A549 treated with CORT108297 at 1 μM for 4 hours (cell line): Measurements from ENCODE around the gene CCDC116. TPM values are rescaled to one million over a fixed set of nuclear protein-coding genes. Genes with fewer than 3 reads are reported as not detected.

ENCODE experiments used
- total RNA-seq: library from RNA; stranded (reverse); fragments of 200-300 nt; extraction: Qiagen RNA extraction; gene quantifications from 5 replicates; pipeline ENCODE4 v1.2.3, GENCODE V29; 2022

Gene CCDC116, protein sequence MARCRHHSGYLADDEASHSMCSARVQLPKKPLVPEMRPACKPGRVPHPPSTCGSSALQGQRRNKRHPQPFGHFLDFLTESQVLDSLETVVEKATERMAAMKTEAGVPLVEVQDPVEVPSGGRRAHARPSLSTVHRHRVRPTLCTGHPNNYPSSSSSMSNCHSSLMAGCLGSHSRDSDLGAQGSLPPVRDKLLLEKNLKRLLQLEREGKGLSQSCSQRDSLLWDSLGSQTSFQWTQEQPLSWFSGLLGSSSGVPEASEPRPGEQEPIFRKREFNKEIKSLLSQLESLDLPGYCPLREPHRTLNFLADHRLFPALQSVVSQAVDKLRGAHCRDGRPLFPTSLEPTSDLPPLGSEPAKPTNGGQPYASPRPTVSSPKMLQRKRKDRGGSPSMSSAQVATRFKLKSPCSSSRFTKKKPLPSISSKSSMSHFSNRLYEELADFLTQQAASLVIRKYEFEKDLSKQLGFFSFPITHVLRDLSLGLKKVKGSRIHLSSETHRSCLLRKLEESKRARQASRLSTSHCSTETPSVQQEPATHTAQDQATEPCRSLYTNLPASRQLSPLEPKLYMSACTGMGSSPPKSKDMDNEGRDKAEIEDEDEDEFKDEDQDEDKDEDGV
- total RNA-seq: 0.05 to 0.06 TPM (median 0.06 TPM) in 3 of 5 replicates, not detected in the others

GRCh38 chr22:21632237-21632895 is at the start of gene CCDC116:
Gene CCDC116 (plus strand): TSS chr22:21632760. CDS start chr22:21633182, 422 bp downstream.

GRCh38 chr22:21629255-21630149 is 3.1 kb upstream of the CCDC116 start, which contains the start of gene YDJC:
Gene YDJC (minus strand): TSS chr22:21630022. CDS start chr22:21630014, 8 bp downstream.

DNA sequence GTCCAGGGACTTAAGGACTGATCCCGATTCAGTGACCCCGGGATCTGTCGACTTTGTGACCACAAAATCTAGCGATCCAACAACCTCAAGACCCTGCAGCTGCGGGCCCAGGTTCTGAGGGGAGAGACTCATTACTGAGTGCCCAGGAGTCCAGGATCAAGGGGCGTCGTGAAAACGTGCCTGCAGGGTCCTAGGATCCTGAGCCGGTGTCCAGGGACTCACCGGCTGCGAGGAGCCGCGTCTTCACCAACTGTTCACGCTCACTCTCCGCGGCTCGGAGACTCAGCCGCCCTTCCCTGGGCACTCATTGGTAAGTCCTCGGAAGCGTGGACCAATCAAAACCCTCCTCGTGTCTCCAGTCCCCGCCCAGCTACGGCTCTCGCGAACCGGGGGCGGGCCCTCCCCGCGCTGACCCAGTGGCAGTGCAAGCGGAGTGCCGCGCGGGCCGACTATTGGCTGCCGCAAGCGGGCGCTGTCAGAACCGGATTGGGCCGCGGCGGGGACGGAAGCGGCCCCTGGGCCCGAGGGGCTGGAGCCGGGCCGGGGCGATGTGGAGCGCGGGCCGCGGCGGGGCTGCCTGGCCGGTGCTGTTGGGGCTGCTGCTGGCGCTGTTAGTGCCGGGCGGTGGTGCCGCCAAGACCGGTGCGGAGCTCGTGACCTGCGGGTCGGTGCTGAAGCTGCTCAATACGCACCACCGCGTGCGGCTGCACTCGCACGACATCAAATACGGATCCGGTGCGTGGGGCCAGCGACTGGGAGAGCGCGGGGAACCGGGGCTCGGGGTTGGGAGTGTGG is 9.4 kb downstream of the CCDC116 start, which contains the start of gene SDF2L1:
TSS of gene SDF2L1 (plus strand) at position 514 of the 795 bp plus-strand sequence. CDS start at position 549, 35 bp downstream.

Other genes starting within 250 kb of the CCDC116 start
- 0.29 to 0.62 TPM (median 0.51 TPM) in 5 replicates for gene RIMBP3B, start 249.0 kb upstream of the CCDC116 start, total RNA-seq
- gene HIC2, start 215.4 kb upstream of the CCDC116 start, total RNA-seq: 2.1 to 3.2 TPM (median 2.7 TPM) in 5 replicates
- gene TMEM191C, start 165.4 kb upstream of the CCDC116 start, total RNA-seq: 0.65 to 2.0 TPM (median 1.4 TPM) in 5 replicates
- 0.13 to 0.23 TPM (median 0.18 TPM) in 5 replicates for gene RIMBP3C, start 81.3 kb upstream of the CCDC116 start, total RNA-seq
- gene UBE2L3, start 65.0 kb upstream of the CCDC116 start, total RNA-seq: 61.4 to 75.2 TPM (median 63.1 TPM) in 5 replicates
- gene YDJC, start 2.7 kb upstream of the CCDC116 start, total RNA-seq: 33.7 to 60.7 TPM (median 58.8 TPM) in 5 replicates
- 36.4 to 66.6 TPM (median 58.1 TPM) in 5 replicates for gene SDF2L1, start 9.5 kb downstream of the CCDC116 start, total RNA-seq
- gene PPIL2, start 33.3 kb downstream of the CCDC116 start, total RNA-seq: 17.6 to 23.3 TPM (median 22.6 TPM) in 5 replicates
- gene YPEL1, start 103.0 kb downstream of the CCDC116 start, total RNA-seq: 0.13 to 0.42 TPM (median 0.23 TPM) in 5 replicates
- gene MAPK1, start 234.9 kb downstream of the CCDC116 start, total RNA-seq: 45.9 to 73.0 TPM (median 64.0 TPM) in 5 replicates